Stimulated activated naive B cell treated with anti-CD40 and anti-IgM and Interleukin-4, amounts not matched to agents 10 μg/mL and 1 μg/mL and 100 μg/mL, for 72 hours (primary cell): ENCODE data around the gene PDK3.

Source experiments
- ATAC-seq, 2 donors: fragments of 150-1000 bp; cut with Tn5 transposase; replicated peaks; 2 replicates each; pipeline ENCODE4 v1.10.0; 2021; ENCODE audit warnings: moderate library complexity in 1 of 2
- DNase-seq: peaks from one replicate; pipeline ENCODE4 v3.0.0; 2021
- H3K27ac Mint-ChIP-seq: one replicate; pipeline ENCODE4 v1.8.0; 2022; ENCODE audit warnings: mild to moderate bottlenecking, mixed read lengths
- H3K27me3 Mint-ChIP-seq, 2 donors: one replicate each; pipeline ENCODE4 v1.8.0; 2022; ENCODE audit warnings: mixed read lengths in 2 of 2
- H3K36me3 Mint-ChIP-seq, 2 donors: one replicate each; pipeline ENCODE4 v1.8.0; 2022; ENCODE audit warnings: mixed read lengths in 2 of 2, mild to moderate bottlenecking in 1 of 2
- H3K4me1 Mint-ChIP-seq, 2 donors: one replicate each; pipeline ENCODE4 v1.8.0; 2022; ENCODE audit warnings: mixed read lengths in 2 of 2, mild to moderate bottlenecking in 1 of 2
- H3K4me3 Mint-ChIP-seq, 2 donors: one replicate each; pipeline ENCODE4 v1.8.0; 2022; ENCODE audit warnings: mild to moderate bottlenecking in 2 of 2, mixed read lengths in 2 of 2, moderate library complexity in 1 of 2
- H3K9me3 Mint-ChIP-seq, 2 donors: one replicate each; pipeline ENCODE4 v1.8.0; 2022; ENCODE audit warnings: mixed read lengths in 2 of 2, mild to moderate bottlenecking in 1 of 2

PDK3 gene

DNA sequence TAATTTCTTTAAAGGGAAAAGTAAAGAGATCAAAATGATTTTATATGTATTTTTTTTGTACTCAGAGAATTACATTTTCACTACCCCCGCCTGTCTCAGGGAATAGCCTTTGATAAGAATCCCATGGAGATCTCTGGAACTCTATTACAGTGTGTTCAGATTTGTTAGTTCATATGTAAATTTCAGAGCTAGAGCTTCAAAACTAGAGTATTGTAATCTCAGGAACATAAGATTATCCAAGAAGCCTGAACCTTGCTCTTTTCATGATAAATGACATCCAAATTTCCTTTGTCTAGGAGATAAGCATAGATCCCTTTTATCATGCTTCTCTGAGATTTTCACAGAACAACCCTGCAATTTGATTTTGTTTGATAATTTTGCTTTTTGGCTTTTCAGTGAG lies 82.9 kb downstream of the PDK3 start:
- Mint-ChIP-seq H3K9me3 (no peaks in the 10 kb centered on the region), H3K4me1 (no peaks in the 10 kb centered on the region), H3K4me3 (no peak overlapping the region), H3K27me3 (peaks cover 0 to 3% of the 10 kb centered on the region in 2 donors), H3K36me3 (peaks cover 4 to 5% of the 10 kb centered on the region in 2 donors), H3K27ac (no peak overlapping the region)
- ATAC-seq, result no peak
- no peak for DNase-seq

DNA sequence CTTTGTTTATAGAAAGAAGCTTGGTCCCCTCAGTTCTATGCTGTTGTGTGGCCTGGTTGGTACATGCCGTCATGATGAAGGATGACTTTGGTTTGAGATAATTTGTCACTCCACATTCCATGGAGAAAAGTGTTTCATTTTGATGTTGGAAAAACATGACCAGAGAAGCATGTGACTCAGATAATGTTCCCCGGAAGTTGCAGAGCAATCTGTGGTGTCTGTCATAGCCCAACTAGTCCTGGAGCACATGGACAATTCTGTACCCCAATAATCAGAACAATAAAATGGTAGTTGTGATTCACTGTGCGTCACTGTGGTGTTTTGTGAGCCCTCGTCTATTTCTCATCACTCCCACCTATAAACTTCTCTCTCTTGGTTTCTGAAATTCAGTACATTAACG lies 85.1 kb downstream of the PDK3 start:
- H3K36me3 Mint-ChIP-seq, result no peaks in the 10 kb centered on the region
- ATAC-seq (no peak), DNase-seq (no peak)
- H3K4me3 Mint-ChIP-seq, result no peak overlapping the region
- no peaks in the 10 kb centered on the region for H3K9me3 Mint-ChIP-seq
- no peak overlapping the region for H3K27ac Mint-ChIP-seq
- peaks cover 0 to 3% of the 10 kb centered on the region in 2 donors for H3K27me3 Mint-ChIP-seq
- H3K4me1 Mint-ChIP-seq, result peaks cover 1 to 4% of the 10 kb centered on the region in 2 donors

DNA sequence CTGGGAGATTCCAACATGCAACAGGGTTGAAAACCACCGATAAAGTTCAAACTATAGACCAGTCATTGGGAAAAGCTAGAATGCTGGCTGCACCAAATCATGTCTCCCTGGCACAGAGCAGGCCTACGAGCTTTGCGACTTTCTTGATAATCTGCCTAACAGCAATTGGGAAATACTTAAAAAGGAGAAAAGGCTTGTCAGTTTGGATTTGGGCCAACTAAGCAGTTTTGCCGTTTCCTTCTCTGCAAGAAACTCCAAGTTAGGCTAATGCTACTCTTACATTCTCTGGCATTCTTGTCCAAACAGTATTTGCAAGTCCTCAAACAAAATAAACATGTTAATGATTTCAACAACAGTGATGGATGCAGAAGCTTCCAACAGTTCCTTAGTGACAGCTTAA lies 87.9 kb downstream of the PDK3 start:
- H3K9me3 Mint-ChIP-seq, result no peaks in the 10 kb centered on the region
- H3K27me3 Mint-ChIP-seq, result peaks cover 0 to 3% of the 10 kb centered on the region in 2 donors
- H3K4me1 Mint-ChIP-seq, result peaks cover 1 to 4% of the 10 kb centered on the region in 2 donors
- ATAC-seq (no peak), DNase-seq (no peak)
- H3K36me3 Mint-ChIP-seq, result no peaks in the 10 kb centered on the region
- H3K27ac Mint-ChIP-seq, result no peak overlapping the region
- H3K4me3 Mint-ChIP-seq, result no peak overlapping the region

DNA sequence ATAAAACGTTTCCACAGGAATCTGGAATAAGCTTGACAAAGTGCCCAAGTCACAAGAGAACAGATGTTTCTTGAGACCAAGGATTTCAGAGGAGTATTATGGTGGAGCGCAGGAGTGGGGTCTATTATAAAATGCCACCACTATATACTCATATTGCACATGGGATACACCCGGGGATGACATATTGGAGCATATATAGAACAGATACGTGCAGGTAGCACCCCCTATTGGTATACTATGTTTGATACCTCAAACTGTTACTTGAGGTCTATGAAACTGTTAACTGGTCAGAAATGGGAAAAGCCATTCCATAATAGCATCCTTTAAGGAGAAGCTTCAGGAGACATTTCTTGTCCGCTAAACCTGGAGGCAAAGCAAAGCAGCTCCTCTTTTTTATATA lies 96.0 kb downstream of the PDK3 start:
- peaks cover 0 to 15% of the 10 kb centered on the region in 2 donors for H3K27me3 Mint-ChIP-seq
- DNase-seq (no peak), ATAC-seq (no peak)
- no peaks in the 10 kb centered on the region for H3K36me3 Mint-ChIP-seq
- no peaks in the 10 kb centered on the region for H3K4me1 Mint-ChIP-seq
- H3K27ac Mint-ChIP-seq, result no peak overlapping the region
- no peak overlapping the region for H3K4me3 Mint-ChIP-seq
- no peaks in the 10 kb centered on the region for H3K9me3 Mint-ChIP-seq

DNA sequence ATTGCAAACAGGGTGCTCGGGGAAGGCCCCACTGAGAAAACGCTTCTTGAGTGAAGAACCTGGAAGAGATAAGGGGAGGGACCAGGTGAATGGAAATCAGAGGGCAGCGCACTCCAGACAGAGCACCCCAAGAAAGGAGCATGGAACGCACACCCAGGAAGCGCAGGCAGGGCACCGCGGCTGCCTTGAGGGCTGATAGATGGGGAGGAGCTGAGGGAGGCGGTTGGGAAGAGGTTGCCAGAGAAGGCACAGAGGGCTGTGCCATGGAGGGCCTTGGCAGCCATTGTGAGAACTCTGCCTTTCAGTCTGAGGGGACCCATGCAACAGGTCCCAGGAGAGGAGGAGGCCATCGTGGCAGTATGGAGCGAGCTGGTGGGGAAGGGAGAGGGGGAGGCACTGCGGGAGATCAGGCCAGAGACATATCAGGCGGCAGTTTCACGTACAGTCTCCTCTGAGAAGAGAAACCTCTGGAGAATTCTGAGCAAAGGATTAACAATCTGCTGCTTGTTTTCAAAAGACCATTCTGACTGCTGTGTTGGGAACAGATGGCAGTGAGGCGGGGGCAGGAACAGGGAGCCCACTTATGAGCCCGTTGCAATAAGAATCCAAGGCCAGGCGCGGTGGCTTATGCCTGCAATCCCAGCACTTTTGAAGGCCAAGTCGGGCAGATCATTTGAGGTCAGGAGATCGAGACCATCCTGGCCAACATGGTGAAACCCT lies 98.4 kb downstream of the PDK3 start:
- Mint-ChIP-seq H3K36me3 (no peaks in the 10 kb centered on the region), H3K4me1 (no peaks in the 10 kb centered on the region), H3K27me3 (peaks cover 0 to 15% of the 10 kb centered on the region in 2 donors), H3K4me3 (no peak overlapping the region), H3K27ac (no peak overlapping the region), H3K9me3 (no peaks in the 10 kb centered on the region)
- no peak for DNase-seq
- ATAC-seq, result no peak

DNA sequence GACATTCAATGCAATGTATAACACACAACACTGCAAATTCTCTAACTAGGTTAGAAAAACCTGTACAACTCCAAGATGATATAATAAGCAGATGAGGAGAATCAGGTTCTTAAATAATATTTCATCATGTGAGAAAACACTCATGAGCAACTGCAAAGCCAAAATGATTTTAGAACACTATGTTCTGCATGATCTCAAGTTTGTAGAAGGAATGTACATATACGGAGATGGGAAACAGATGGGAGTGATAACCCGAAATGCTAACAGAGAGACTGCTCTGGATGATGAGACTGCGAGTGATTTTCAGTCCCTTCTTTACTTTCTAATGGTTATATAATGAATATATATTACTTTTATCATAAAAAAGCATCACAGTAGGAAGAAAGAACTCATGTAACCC lies 101.2 kb downstream of the PDK3 start:
- Mint-ChIP-seq H3K4me3 (no peak overlapping the region), H3K27me3 (peaks cover 5 to 20% of the 10 kb centered on the region in 2 donors)

DNA sequence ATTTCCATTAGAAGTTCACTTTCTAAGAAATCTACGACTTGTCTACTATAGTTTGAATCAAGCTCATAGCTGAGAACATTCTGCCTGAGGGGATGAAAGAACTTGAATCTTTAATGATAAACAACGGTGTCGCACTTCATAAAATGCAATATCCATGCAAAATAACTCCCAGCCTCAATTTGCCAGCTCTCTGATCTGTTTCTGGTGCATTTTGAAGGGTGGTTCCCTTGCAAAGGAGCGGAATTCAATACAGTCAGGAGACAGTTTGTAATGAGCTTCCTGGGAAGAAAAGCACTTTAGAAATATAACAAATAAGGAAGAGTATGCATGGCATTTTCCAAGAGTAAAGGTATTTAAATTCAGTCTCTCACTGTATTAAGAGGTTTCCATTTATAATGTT lies 102.1 kb downstream of the PDK3 start:
- Mint-ChIP-seq H3K4me3 (no peak overlapping the region), H3K27me3 (peaks cover 5 to 20% of the 10 kb centered on the region in 2 donors), H3K4me1 (no peaks in the 10 kb centered on the region), H3K36me3 (peaks cover 0 to 1% of the 10 kb centered on the region in 2 donors), H3K9me3 (no peaks in the 10 kb centered on the region), H3K27ac (no peak overlapping the region)
- ATAC-seq, result no peak
- no peak for DNase-seq

More for the DNA sequence above, 101.2 kb downstream of the PDK3 start:
- H3K4me1 Mint-ChIP-seq, result no peaks in the 10 kb centered on the region
- no peaks in the 10 kb centered on the region for H3K9me3 Mint-ChIP-seq
- H3K27ac Mint-ChIP-seq, result no peak overlapping the region
- DNase-seq (no peak), ATAC-seq (no peak)
- peaks cover 0 to 1% of the 10 kb centered on the region in 2 donors for H3K36me3 Mint-ChIP-seq

DNA sequence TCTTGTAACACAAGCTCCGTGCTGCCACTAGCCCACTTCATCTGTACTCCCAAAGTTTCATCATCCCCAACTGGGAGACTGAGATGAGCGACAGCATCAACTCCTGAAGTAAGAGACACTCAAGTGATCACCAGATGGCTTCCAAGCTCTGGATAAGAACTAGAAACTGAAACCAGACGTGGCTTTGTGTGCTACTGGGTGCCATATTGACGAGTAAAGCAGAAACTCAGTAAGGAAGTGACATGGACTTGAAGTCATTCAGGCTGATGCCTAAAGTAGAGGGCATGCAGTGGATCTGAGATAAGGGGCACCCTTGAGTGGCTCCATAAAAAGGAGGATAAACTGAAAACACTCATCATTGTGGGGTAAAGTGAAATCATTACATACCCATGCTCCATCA lies 109.7 kb downstream of the PDK3 start:
- H3K27ac Mint-ChIP-seq, result no peak overlapping the region

DNA sequence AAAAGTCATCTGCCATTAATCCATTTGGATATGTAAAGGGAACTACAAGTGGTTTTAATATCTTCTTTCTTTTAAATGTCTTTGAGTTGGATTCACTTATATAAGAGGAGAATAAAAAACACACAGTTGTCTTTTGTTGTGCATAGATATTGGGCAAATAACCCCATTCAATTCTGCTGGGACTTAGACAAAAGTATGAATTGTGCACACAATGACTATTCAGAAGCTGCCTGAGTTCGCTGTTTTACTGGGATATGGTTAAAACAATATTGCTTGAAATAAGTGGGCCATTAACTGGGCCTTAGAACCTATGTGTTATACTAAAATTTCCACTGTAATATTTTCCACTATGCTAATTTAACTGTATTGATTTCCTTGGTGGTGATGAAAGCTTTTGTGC lies 110.4 kb downstream of the PDK3 start:
- DNase-seq (no peak), ATAC-seq (no peak)
- no peak overlapping the region for H3K4me3 Mint-ChIP-seq
- no peaks in the 10 kb centered on the region for H3K27me3 Mint-ChIP-seq
- no peaks in the 10 kb centered on the region for H3K4me1 Mint-ChIP-seq
- H3K36me3 Mint-ChIP-seq, result no peaks in the 10 kb centered on the region
- no peak overlapping the region for H3K27ac Mint-ChIP-seq
- no peaks in the 10 kb centered on the region for H3K9me3 Mint-ChIP-seq

More for the DNA sequence above, 109.7 kb downstream of the PDK3 start:
- H3K36me3 Mint-ChIP-seq, result no peaks in the 10 kb centered on the region
- no peaks in the 10 kb centered on the region for H3K27me3 Mint-ChIP-seq
- peak in 1 of 2 donors; percentile 43 for ATAC-seq
- no peak for DNase-seq
- no peaks in the 10 kb centered on the region for H3K9me3 Mint-ChIP-seq
- H3K4me3 Mint-ChIP-seq, result no peak overlapping the region
- no peaks in the 10 kb centered on the region for H3K4me1 Mint-ChIP-seq

DNA sequence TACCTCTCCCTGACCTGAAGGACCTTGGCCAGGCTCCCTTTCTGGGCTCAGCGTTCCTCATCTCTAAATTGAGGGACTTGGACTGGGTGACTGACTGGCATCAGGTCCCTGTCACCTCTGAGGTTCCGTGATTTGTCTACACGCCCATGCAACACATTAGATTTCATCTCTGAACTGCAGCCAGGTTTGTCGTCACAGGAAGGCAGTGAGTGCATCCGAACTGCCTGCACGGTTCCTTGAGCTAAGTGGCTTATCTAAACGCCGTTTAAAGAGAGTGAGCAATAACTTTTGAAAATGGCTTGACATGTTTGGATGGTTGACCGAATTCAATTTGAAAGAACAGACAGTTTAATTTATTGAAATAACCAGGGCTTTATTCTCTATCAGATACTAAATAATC lies 112.0 kb downstream of the PDK3 start:
- no peak for DNase-seq
- no peaks in the 10 kb centered on the region for H3K4me1 Mint-ChIP-seq
- no peaks in the 10 kb centered on the region for H3K9me3 Mint-ChIP-seq
- H3K27ac Mint-ChIP-seq, result no peak overlapping the region
- peaks cover 0 to 4% of the 10 kb centered on the region in 2 donors for H3K27me3 Mint-ChIP-seq
- no peaks in the 10 kb centered on the region for H3K36me3 Mint-ChIP-seq
- no peak overlapping the region for H3K4me3 Mint-ChIP-seq
- ATAC-seq, result no peak
